H1 (cell line): ENCODE measurements around the gene NBEA.

ENCODE experiments used
- CTCF ChIP-seq, 3 experiments: IDR thresholded peaks; 1 replicate in 2 of 3; 2 replicates in 1 of 3; pipeline versions ENCODE4 v1.5.1 to v1.6.1; 2011; ENCODE audit warnings: low read length in 3 of 3, mild to moderate bottlenecking in 3 of 3, inconsistent platforms in 2 of 3, low read depth in 1 of 3, moderate library complexity in 1 of 3; ENCODE audit not compliant: insufficient read depth in 1 of 3; ENCODE audit errors: control extremely low read depth in 1 of 3
- POLR2A ChIP-seq, 2 experiments: IDR thresholded peaks; 1 replicate in 1 of 2; 2 replicates in 1 of 2; pipeline ENCODE4 v1.6.1; 2011; ENCODE audit warnings: low read depth in 2 of 2, low read length in 2 of 2, mild to moderate bottlenecking in 2 of 2; ENCODE audit errors: control extremely low read depth in 1 of 2
- SIN3A ChIP-seq, 2 experiments: IDR thresholded peaks in 1 of 2; conservative IDR thresholded peaks in 1 of 2; 2 replicates each; pipeline ENCODE4 v1.6.1; 2011 to 2012; ENCODE audit warnings: low read length in 2 of 2, improper control_type of control experiment in 1 of 2, low read depth in 1 of 2, mild to moderate bottlenecking in 1 of 2
- YY1 ChIP-seq: IDR thresholded peaks from 2 replicates; pipeline ENCODE4 v1.6.1; 2011; ENCODE audit warnings: low read depth, mild to moderate bottlenecking, low read length

- no peak for TF ChIP-seq YY1
- no peak for TF ChIP-seq SIN3A (conservative IDR thresholded peaks at IDR 0.05 in 1 of 2, IDR thresholded peaks at IDR 0.05 in 1 of 2; ENCODE audit: low read depth in 1 of 2, low read length in 2 of 2)
- no peak for TF ChIP-seq CTCF (IDR thresholded peaks at IDR 0.05; ENCODE audit: control extremely low read depth in 1 of 3, insufficient read depth in 1 of 3, low read depth in 1 of 3, low read length in 3 of 3)
- no peak for TF ChIP-seq POLR2A (IDR thresholded peaks at IDR 0.05; ENCODE audit: control extremely low read depth in 1 of 2, low read depth in 2 of 2, low read length in 2 of 2)
These were observed 104.5 kb downstream of the NBEA start for GRCh38 chr13:35046587-35046986.
